ENCODE data around the gene LYAR. TPM values are rescaled to one million over a fixed set of nuclear protein-coding genes. Genes with fewer than 3 reads are reported as not detected.
"Not testable (repeated sequence)": the region's sequence is repeated elsewhere in the genome, so short reads cannot be mapped to it uniquely, and the experiment has no call there.

The LYAR gene
- total RNA-seq, 2 donors from 2014 or later, result 14.2 to 20.8 TPM

DNA sequence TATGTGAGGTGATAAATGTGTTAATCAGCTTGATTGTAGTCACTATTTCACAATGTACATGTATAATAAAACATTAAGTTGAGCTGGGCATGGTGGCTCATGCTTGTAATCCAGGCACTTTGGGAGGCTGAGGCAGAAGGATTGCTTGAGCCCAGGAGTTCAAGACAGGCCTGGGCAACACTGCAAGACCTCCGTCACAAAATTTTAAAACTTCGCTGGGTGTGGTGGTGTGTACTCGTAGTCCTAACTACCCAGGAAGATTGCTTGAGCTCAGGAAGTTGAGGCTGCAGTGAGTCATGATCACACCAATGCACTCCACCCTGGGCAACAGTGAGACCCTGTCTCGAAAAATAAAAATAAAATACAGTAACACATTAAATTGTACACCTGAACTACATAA, 20.1 kb downstream of the LYAR start:
- TF ChIP-seq, protein P1, sequence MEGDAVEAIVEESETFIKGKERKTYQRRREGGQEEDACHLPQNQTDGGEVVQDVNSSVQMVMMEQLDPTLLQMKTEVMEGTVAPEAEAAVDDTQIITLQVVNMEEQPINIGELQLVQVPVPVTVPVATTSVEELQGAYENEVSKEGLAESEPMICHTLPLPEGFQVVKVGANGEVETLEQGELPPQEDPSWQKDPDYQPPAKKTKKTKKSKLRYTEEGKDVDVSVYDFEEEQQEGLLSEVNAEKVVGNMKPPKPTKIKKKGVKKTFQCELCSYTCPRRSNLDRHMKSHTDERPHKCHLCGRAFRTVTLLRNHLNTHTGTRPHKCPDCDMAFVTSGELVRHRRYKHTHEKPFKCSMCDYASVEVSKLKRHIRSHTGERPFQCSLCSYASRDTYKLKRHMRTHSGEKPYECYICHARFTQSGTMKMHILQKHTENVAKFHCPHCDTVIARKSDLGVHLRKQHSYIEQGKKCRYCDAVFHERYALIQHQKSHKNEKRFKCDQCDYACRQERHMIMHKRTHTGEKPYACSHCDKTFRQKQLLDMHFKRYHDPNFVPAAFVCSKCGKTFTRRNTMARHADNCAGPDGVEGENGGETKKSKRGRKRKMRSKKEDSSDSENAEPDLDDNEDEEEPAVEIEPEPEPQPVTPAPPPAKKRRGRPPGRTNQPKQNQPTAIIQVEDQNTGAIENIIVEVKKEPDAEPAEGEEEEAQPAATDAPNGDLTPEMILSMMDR (IDR thresholded peaks at IDR 0.05), result no peak
- no peak for DNase-seq (ENCODE audit: low spot score)
- no peaks in the 10 kb centered on the region for H3K4me1 ChIP-seq
- H3K4me3 ChIP-seq, result no peak overlapping the region
- no peaks in the 10 kb centered on the region for H3K9me3 ChIP-seq
- peaks cover 23% of the 10 kb centered on the region for H3K36me3 ChIP-seq
- no peak overlapping the region for H3K27ac ChIP-seq
- no peaks in the 10 kb centered on the region for H3K27me3 ChIP-seq

DNA sequence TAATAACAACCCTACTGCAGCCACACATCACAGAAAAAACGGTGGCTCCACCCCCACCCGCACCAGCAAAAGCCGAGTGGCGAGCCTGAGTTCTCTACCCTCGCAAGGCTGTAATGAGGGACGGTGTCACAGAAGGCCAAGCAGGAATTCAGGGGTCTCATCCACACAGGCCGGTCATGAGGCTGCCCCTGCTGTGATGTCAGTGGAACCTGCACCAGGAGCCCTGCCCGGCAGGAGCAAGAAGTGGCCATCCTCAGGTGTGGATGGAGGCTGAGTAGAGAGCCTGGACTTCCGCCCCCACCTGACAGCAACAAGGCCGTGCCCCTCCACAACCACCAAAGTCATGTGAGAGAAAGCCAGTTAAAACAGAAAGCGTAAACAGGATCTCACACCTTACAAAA, 20.6 kb downstream of the LYAR start:
- H3K27ac ChIP-seq, result no peak overlapping the region

DNA sequence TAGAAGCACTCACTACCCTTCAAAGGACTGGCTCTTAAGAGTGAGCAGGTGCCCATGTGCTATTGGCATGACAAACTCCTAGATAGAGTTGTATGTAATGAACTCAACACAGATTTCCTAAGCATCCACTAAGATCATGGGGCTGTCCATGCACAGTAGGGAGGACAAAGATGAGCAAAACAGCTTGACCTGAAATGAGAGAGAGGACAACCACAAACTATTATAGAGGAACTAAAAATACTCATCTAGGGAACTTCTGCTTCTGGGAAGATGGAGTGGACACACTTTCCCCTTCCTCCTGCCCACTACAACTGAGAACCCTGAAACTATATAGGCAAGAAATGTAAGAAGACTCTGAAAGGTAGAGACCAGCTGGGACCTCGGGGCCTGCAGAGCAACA, 21.2 kb downstream of the LYAR start:
- Histone ChIP-seq H3K4me1 (no peaks in the 10 kb centered on the region), H3K27ac (no peak overlapping the region), H3K36me3 (peaks cover 12% of the 10 kb centered on the region), H3K27me3 (no peaks in the 10 kb centered on the region), H3K9me3 (no peaks in the 10 kb centered on the region), H3K4me3 (no peak overlapping the region)
- TF ChIP-seq, protein P1 (IDR thresholded peaks at IDR 0.05), result no peak
- DNase-seq (ENCODE audit: low spot score), result no peak

More for the DNA sequence above, 20.6 kb downstream of the LYAR start:
- peaks cover 18% of the 10 kb centered on the region for H3K36me3 ChIP-seq
- no peaks in the 10 kb centered on the region for H3K4me1 ChIP-seq
- no peak for DNase-seq (ENCODE audit: low spot score)
- TF ChIP-seq, protein P1 (IDR thresholded peaks at IDR 0.05), result no peak
- H3K27me3 ChIP-seq, result no peaks in the 10 kb centered on the region
- no peaks in the 10 kb centered on the region for H3K9me3 ChIP-seq
- H3K4me3 ChIP-seq, result no peak overlapping the region

DNA sequence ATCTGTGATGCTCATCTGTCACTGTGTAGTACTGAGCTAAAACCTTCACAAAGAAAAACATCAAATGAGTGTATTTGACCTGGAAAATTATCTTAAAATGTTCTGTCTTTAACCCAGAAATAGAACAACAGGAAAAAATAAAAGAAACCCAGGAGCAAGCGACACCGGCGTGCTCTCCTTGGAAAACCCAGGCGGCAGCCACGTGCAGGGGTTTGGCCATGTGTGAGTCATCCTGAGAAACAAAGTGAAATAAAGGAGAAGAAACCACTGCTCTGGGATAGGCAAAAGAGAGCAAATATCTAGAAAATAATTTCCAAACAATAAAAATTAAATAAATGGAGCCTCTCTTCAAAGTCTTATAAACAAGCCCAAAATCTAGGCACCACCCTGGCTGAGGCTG, 22.0 kb downstream of the LYAR start:
- H3K4me1 ChIP-seq, result no peaks in the 10 kb centered on the region
- DNase-seq (ENCODE audit: low spot score), result no peak
- no peaks in the 10 kb centered on the region for H3K27me3 ChIP-seq
- H3K4me3 ChIP-seq, result no peak overlapping the region
- H3K27ac ChIP-seq, result no peak overlapping the region
- TF ChIP-seq, protein P1 (IDR thresholded peaks at IDR 0.05), result no peak
- peaks cover 5% of the 10 kb centered on the region for H3K36me3 ChIP-seq
- no peaks in the 10 kb centered on the region for H3K9me3 ChIP-seq

DNA sequence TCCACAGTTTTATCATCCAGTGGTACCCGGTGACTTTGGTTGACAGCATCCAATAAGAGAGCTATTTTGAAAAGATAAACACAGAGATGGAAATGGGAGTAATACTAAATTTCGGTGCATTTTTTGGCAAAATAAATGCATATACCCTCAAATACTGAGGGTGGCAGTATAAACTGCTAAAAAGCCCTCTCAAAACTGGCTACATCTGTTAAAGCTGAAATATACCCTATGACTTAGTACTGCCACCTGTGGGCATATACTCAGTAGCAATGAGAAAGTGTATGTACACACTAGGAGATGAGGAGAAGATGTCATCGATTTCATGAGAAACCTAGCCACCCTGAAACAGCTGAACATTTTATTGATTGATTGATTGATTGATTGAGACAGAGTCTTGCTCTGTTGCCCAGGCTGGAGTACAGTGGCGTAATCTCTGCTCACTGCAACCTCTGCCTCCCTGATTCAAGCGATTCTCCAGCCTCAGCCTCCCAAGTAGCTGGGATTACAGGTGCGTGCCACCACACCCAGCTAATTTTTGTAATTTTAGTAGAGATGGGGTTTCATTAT, 29.7 kb downstream of the LYAR start:
- Histone ChIP-seq H3K27me3 (no peaks in the 10 kb centered on the region), H3K36me3 (no peaks in the 10 kb centered on the region), H3K9me3 (no peaks in the 10 kb centered on the region), H3K4me3 (no peak overlapping the region), H3K27ac (no peak overlapping the region), H3K4me1 (no peaks in the 10 kb centered on the region)
- TF ChIP-seq, protein P1 (IDR thresholded peaks at IDR 0.05), result peak in 1 of 2 donors; percentile 42
- DNase-seq (ENCODE audit: low spot score), result no peak

DNA sequence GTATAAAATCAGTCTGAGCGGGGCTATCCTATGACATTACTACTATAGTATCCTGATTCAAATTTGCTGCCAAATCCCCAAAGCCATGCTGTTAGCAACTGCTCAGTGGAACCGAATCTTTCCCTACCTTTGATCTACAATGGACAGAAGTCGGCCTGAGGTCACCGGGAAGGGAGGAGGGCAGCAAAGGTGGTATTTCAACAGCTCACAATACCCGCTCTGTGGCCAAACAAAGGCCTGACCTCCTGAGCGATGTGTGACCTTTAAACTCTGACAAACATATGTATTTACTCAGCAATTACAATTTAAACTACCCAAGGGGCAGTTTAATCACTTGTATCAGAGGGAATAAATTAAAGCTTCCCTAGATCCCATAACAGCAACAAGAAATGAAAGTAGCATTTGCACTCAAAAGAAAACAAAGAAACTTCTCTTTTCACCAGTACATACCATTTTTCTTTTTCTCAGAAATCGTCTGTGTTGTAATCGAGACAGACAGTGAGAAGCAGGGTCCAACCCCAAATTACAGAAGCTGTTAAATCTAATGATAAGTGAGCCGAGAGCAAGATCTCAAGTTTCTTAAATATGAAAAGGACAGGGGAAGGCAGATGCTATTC, 30.4 kb downstream of the LYAR start:
- Histone ChIP-seq H3K36me3 (no peaks in the 10 kb centered on the region), H3K4me3 (no peak overlapping the region), H3K9me3 (no peaks in the 10 kb centered on the region), H3K27me3 (no peaks in the 10 kb centered on the region), H3K27ac (no peak overlapping the region), H3K4me1 (no peaks in the 10 kb centered on the region)
- TF ChIP-seq, protein P1 (IDR thresholded peaks at IDR 0.05), result no peak
- DNase-seq (ENCODE audit: low spot score), result no peak

DNA sequence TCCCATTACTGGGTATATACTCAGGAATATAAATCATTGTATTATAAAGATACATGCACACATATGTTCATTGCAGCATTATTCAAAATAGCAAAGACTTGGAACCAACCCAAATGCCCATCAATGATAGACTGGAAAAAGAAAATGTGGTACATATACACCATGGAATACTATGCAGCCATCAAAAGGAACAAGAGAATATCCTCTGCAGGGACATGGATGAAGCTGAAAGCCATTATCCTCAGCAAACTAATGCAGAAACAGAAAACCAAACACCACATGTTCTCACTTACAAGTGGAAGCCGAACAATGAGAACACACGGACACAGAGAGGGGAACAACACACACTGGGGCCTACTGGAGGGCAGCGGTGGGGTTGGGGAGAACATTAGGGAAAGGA, 32.2 kb downstream of the LYAR start:
- not testable (repeated sequence) for H3K36me3 ChIP-seq; H3K4me3 ChIP-seq; H3K27me3 ChIP-seq; DNase-seq (ENCODE audit: low spot score); H3K9me3 ChIP-seq; H3K27ac ChIP-seq; H3K4me1 ChIP-seq

Measured in right atrium auricular region (tissue), 2 donors.